WTC11 (cell line): Measurements from ENCODE around the gene ZNHIT2. TPM values are rescaled to one million over a fixed set of nuclear protein-coding genes. Genes with fewer than 3 reads are reported as not detected.

Experiments used
- ATAC-seq: fragments of 200-7000 bp; cut with Tn5 transposase; 2 replicates; pipeline ENCODE4 v1.10.0; 2021; ENCODE audit warnings: mild to moderate bottlenecking, moderate library complexity
- CTCF ChIA-PET: fragments of 300-600 bp; sonication (Branson Sonifier 250); formaldehyde crosslinking; loops from one replicate; lab custom pipeline; 2021; ENCODE audit warnings: antibody characterized with exemption; lab: Charles Lee
- POLR2A ChIA-PET: fragments of 350-600 bp; sonication (Branson Sonifier 250); formaldehyde crosslinking; loops from one replicate; lab custom pipeline; 2021; ENCODE audit warnings: antibody characterized with exemption; lab: Charles Lee
- DNase-seq: peaks from one replicate; pipeline ENCODE4 v3.0.0; 2021; ENCODE audit warnings: low spot score
- H3K27ac Mint-ChIP-seq: 2 replicates; pipeline ENCODE4 v1.8.0; 2021; ENCODE audit warnings: mixed read lengths
- H3K27me3 Mint-ChIP-seq: 2 replicates; pipeline ENCODE4 v1.8.0; 2021; ENCODE audit warnings: low read depth, mild to moderate bottlenecking, moderate library complexity, mixed read lengths
- H3K36me3 Mint-ChIP-seq: 2 replicates; pipeline ENCODE4 v1.8.0; 2021; ENCODE audit warnings: mixed read lengths
- H3K4me1 Mint-ChIP-seq: 2 replicates; pipeline ENCODE4 v1.8.0; 2022; ENCODE audit warnings: mixed read lengths
- H3K4me3 Mint-ChIP-seq: 2 replicates; pipeline ENCODE4 v1.8.0; 2021; ENCODE audit warnings: mild to moderate bottlenecking, moderate library complexity, mixed read lengths
- H3K9me3 Mint-ChIP-seq: 2 replicates; pipeline ENCODE4 v1.8.0; 2021; ENCODE audit warnings: mixed read lengths
- CREB1 ChIP-seq: sonication (generic); formaldehyde crosslinking; IDR thresholded peaks from 2 replicates; pipeline ENCODE4 v1.8.0; 2023; ENCODE audit warnings: mild to moderate bottlenecking, missing genetic modification reagents
- CREM ChIP-seq: sonication (generic); formaldehyde crosslinking; IDR thresholded peaks from 2 replicates; pipeline ENCODE4 v1.8.1; 2022; ENCODE audit warnings: mild to moderate bottlenecking, missing genetic modification reagents, moderate library complexity
- E2F4 ChIP-seq: sonication (generic); formaldehyde crosslinking; IDR thresholded peaks from 2 replicates; pipeline ENCODE4 v1.8.1; 2022; ENCODE audit warnings: low read depth, mild to moderate bottlenecking, moderate library complexity, missing genetic modification reagents, borderline replicate concordance
- NFATC4 ChIP-seq: fragments of 250-450 bp; sonication (Bioruptor Pico); IDR thresholded peaks from 2 replicates; pipeline ENCODE4 v1.9.0; 2021; ENCODE audit warnings: mild to moderate bottlenecking
- NFYB ChIP-seq: sonication (generic); formaldehyde crosslinking; conservative IDR thresholded peaks from 2 replicates; pipeline ENCODE4 v1.8.0; 2022; ENCODE audit warnings: low read depth, missing genetic modification reagents
- OVOL2 ChIP-seq: fragments of 250-450 bp; sonication (Bioruptor Pico); IDR thresholded peaks from 2 replicates; pipeline ENCODE4 v1.9.0; 2021; ENCODE audit warnings: mild to moderate bottlenecking, borderline replicate concordance
- SOX15 ChIP-seq: fragments of 250-450 bp; sonication (Bioruptor Pico); IDR thresholded peaks from 2 replicates; pipeline ENCODE4 v1.9.0; 2021; ENCODE audit warnings: mild to moderate bottlenecking
- TP53 ChIP-seq: sonication (generic); formaldehyde crosslinking; IDR thresholded peaks from 2 replicates; pipeline ENCODE4 v1.8.1; 2023; ENCODE audit warnings: mild to moderate bottlenecking, missing genetic modification reagents
- ZNF396 ChIP-seq: fragments of 250-450 bp; sonication (Bioruptor Pico); IDR thresholded peaks from 2 replicates; pipeline ENCODE4 v1.8.0; 2021; ENCODE audit warnings: mild to moderate bottlenecking, moderate library complexity, borderline replicate concordance
- ZNF423 ChIP-seq: fragments of 250-450 bp; sonication (Bioruptor Pico); IDR thresholded peaks from 2 replicates; pipeline ENCODE4 v2.1.2; 2022; ENCODE audit warnings: mild to moderate bottlenecking, moderate library complexity
- ZNF425 ChIP-seq: fragments of 250-450 bp; sonication (Bioruptor Pico); conservative IDR thresholded peaks from 2 replicates; pipeline ENCODE4 v1.9.0; 2021; ENCODE audit warnings: mild to moderate bottlenecking
- ZNF532 ChIP-seq: fragments of 250-450 bp; sonication (Bioruptor Pico); IDR thresholded peaks from 2 replicates; pipeline ENCODE4 v1.9.0; 2021; ENCODE audit warnings: mild to moderate bottlenecking, borderline replicate concordance
- total RNA-seq: library from RNA; stranded (reverse); gene quantifications from 3 replicates; pipeline ENCODE4 v1.2.3, GENCODE V29; 2021
- TF ChIP-seq, protein P1 (sequence below): sonication (generic); formaldehyde crosslinking; IDR thresholded peaks from 2 replicates; pipeline ENCODE4 v1.8.0; 2022; ENCODE audit warnings: mild to moderate bottlenecking, missing genetic modification reagents
- TF ChIP-seq, protein P2 (sequence below): sonication (generic); formaldehyde crosslinking; IDR thresholded peaks from 2 replicates; pipeline ENCODE4 v1.8.1; 2022; ENCODE audit warnings: mild to moderate bottlenecking, moderate library complexity, missing genetic modification reagents
- TF ChIP-seq, protein P3 (sequence below): sonication (generic); formaldehyde crosslinking; IDR thresholded peaks from 2 replicates; pipeline ENCODE4 v1.8.1; 2023; ENCODE audit warnings: mild to moderate bottlenecking, moderate library complexity, missing genetic modification reagents
- TF ChIP-seq, protein P4 (sequence below): sonication (generic); formaldehyde crosslinking; IDR thresholded peaks from 2 replicates; pipeline ENCODE4 v1.8.1; 2023; ENCODE audit warnings: mild to moderate bottlenecking, missing genetic modification reagents
- TF ChIP-seq, protein P5 (sequence below): sonication (generic); formaldehyde crosslinking; IDR thresholded peaks from 2 replicates; pipeline ENCODE4 v1.8.0; 2022; ENCODE audit warnings: mild to moderate bottlenecking, missing genetic modification reagents

ZNHIT2 gene
- total RNA-seq, 1 experiment from 2014 or later, result 16.7 TPM

DNA sequence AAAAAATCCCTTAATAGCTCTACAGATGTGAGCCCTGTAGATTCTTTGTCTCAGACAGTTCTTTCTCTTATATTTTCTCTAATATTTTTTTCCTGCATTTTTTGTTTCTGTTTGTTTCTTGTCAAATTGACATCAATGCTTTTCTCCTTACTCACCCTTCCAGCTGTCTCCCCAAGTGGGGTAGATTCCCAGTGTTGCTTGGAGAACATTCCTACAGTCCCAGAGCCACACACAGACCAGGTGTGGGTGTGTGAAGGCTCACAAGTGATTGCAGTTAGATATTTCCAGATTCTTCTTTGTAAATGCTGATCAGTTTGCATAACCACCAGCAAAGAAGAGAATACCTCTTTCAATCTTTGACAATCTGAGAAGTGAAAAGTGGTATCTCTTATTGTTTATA lies 14.0 kb downstream of the ZNHIT2 start (continued):
- no peak for TF ChIP-seq ZNF532
- TF ChIP-seq, protein P1, sequence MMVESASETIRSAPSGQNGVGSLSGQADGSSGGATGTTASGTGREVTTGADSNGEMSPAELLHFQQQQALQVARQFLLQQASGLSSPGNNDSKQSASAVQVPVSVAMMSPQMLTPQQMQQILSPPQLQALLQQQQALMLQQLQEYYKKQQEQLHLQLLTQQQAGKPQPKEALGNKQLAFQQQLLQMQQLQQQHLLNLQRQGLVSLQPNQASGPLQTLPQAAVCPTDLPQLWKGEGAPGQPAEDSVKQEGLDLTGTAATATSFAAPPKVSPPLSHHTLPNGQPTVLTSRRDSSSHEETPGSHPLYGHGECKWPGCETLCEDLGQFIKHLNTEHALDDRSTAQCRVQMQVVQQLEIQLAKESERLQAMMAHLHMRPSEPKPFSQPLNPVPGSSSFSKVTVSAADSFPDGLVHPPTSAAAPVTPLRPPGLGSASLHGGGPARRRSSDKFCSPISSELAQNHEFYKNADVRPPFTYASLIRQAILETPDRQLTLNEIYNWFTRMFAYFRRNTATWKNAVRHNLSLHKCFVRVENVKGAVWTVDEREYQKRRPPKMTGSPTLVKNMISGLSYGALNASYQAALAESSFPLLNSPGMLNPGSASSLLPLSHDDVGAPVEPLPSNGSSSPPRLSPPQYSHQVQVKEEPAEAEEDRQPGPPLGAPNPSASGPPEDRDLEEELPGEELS (CRISPR knock-in tag), result no peak
- no peak for TF ChIP-seq TP53 (CRISPR knock-in tag)
- TF ChIP-seq, protein P2, sequence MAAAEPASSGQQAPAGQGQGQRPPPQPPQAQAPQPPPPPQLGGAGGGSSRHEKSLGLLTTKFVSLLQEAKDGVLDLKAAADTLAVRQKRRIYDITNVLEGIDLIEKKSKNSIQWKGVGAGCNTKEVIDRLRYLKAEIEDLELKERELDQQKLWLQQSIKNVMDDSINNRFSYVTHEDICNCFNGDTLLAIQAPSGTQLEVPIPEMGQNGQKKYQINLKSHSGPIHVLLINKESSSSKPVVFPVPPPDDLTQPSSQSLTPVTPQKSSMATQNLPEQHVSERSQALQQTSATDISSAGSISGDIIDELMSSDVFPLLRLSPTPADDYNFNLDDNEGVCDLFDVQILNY (CRISPR knock-in tag), result no peak
- no peak for TF ChIP-seq CREM (CRISPR knock-in tag)
- TF ChIP-seq E2F4 (CRISPR knock-in tag), result no peak
- no peak for TF ChIP-seq ZNF396
- TF ChIP-seq, protein P3, sequence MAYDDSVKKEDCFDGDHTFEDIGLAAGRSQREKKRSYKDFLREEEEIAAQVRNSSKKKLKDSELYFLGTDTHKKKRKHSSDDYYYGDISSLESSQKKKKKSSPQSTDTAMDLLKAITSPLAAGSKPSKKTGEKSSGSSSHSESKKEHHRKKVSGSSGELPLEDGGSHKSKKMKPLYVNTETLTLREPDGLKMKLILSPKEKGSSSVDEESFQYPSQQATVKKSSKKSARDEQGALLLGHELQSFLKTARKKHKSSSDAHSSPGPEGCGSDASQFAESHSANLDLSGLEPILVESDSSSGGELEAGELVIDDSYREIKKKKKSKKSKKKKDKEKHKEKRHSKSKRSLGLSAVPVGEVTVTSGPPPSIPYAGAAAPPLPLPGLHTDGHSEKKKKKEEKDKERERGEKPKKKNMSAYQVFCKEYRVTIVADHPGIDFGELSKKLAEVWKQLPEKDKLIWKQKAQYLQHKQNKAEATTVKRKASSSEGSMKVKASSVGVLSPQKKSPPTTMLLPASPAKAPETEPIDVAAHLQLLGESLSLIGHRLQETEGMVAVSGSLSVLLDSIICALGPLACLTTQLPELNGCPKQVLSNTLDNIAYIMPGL, result no peak
- no peak for TF ChIP-seq CREB1
- no peak for TF ChIP-seq SOX15 (CRISPR knock-in tag)
- TF ChIP-seq, all 79 proteins: peak for 0

DNA sequence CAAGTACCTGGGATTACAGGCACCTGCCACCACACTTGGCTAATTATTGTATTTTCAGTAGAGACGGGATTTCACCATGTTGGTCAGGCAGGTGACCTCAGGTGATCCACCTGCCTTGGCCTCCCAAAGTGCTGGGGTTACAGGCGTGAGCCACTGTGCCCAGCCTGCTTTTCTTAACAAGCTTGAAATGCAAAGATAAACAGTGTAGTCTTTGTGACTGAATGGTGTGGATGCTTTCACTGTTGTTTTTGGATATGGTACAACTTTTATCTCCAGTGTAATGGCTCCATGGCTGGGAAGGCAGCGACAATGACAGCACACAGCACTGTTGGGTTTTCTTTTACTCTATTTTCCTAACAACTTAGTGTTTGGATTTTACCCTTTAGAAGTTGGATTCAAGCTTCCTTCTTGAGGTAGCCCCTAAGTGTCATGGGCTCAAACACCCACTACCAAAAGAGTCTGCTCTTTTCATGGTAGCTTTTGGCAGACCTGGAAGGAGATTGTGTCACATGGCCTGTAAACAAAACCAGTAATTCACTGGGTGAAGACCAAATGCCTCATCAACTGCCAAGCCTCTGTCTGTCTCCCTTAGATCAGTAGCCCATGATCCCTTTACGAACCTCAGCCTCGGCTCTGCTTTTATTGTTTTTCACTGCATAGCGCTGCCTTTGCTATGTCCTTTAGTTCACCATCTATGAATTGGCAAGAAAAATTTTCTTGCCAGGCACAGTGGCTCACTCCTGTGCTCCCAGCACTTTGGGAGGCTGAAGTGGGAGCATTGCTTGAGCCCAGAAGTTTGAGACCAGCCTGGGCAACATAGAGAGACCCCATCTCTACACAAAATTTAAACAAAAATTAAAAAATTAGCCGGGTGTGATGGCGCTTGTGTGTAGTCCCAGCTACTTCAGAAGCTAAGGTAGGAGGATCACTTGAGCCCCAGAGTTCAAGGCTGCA lies 15.1 kb downstream of the ZNHIT2 start:
- CTCF ChIA-PET, result interaction anchor here (0.7 to 9.9 kb wide), 2 partner anchors 9 to 34 kb away, joined by 4 to 104 read pairs; partner anchors contain the start of gene TM7SF2
- no peaks in the 10 kb centered on the region for H3K27me3 Mint-ChIP-seq
- 0 out of 2 replicates have a peak overlapping the region, but pooled peaks have one; percentile 32 for H3K27ac Mint-ChIP-seq
- no peak for ATAC-seq
- POLR2A ChIA-PET, result interaction anchor here (1.6 kb wide), 1 partner anchor 9 kb away, joined by 3 read pairs; the partner anchor contains the start of gene TM7SF2
- no peak overlapping the region for H3K4me3 Mint-ChIP-seq
- no peaks in the 10 kb centered on the region for H3K9me3 Mint-ChIP-seq
- H3K4me1 Mint-ChIP-seq, result no peaks in the 10 kb centered on the region
- no peak for DNase-seq
- peaks cover 11% of the 10 kb centered on the region for H3K36me3 Mint-ChIP-seq
- TF ChIP-seq, protein P4, sequence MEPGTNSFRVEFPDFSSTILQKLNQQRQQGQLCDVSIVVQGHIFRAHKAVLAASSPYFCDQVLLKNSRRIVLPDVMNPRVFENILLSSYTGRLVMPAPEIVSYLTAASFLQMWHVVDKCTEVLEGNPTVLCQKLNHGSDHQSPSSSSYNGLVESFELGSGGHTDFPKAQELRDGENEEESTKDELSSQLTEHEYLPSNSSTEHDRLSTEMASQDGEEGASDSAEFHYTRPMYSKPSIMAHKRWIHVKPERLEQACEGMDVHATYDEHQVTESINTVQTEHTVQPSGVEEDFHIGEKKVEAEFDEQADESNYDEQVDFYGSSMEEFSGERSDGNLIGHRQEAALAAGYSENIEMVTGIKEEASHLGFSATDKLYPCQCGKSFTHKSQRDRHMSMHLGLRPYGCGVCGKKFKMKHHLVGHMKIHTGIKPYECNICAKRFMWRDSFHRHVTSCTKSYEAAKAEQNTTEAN (CRISPR knock-in tag), result no peak
- TF ChIP-seq ZNF425 (CRISPR knock-in tag), result no peak
- TF ChIP-seq, protein P5, sequence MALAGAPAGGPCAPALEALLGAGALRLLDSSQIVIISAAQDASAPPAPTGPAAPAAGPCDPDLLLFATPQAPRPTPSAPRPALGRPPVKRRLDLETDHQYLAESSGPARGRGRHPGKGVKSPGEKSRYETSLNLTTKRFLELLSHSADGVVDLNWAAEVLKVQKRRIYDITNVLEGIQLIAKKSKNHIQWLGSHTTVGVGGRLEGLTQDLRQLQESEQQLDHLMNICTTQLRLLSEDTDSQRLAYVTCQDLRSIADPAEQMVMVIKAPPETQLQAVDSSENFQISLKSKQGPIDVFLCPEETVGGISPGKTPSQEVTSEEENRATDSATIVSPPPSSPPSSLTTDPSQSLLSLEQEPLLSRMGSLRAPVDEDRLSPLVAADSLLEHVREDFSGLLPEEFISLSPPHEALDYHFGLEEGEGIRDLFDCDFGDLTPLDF (CRISPR knock-in tag), result no peak
- no peak for TF ChIP-seq OVOL2 (CRISPR knock-in tag)
- TF ChIP-seq NFYB (CRISPR knock-in tag), result no peak
- no peak for TF ChIP-seq NFATC4
- TF ChIP-seq ZNF396, result no peak
- TF ChIP-seq ZNF423 (CRISPR knock-in tag), result no peak
